Globus pallidus (tissue), 1 donor: ENCODE data around the gene TAF1A.
"Not testable (repeated sequence)": the region's sequence is repeated elsewhere in the genome, so short reads cannot be mapped to it uniquely, and the experiment has no call there.

Source experiments
- DNase-seq: peaks from one replicate; pipeline ENCODE4 v3.0.0-alpha.2; 2015; ENCODE audit warnings: low spot score

Gene TAF1A

GRCh38 chr1:222589462-222590302, at the start of gene TAF1A:
Gene TAF1A (minus strand): TSS chr1:222589933.
- peak; percentile 86 for DNase-seq

- DNase-seq: peak; percentile 86
Measured at GRCh38 chr1:222634180-222635013, 44.7 kb upstream of the TAF1A start.

GRCh38 chr1:222632749-222633148, 43.0 kb upstream of the TAF1A start:
- DNase-seq: no peak

- no peak for DNase-seq
Measured at GRCh38 chr1:222631611-222632208, 42.0 kb upstream of the TAF1A start.

- DNase-seq: no peak
Measured at GRCh38 chr1:222629921-222630535, 40.3 kb upstream of the TAF1A start.

GRCh38 chr1:222627232-222627631, 37.5 kb upstream of the TAF1A start:
- DNase-seq: no peak

GRCh38 chr1:222624214-222624613, 34.5 kb upstream of the TAF1A start:
- no peak for DNase-seq

GRCh38 chr1:222623458-222623857, 33.7 kb upstream of the TAF1A start:
- no peak for DNase-seq

- DNase-seq: no peak
Measured at GRCh38 chr1:222622765-222623164, 33.0 kb upstream of the TAF1A start.

- no peak for DNase-seq
Measured at GRCh38 chr1:222620566-222620965, 30.8 kb upstream of the TAF1A start.

- no peak for DNase-seq
Measured at GRCh38 chr1:222618880-222619596, 29.3 kb upstream of the TAF1A start.

- peak; percentile 79 for DNase-seq
Measured at GRCh38 chr1:222618001-222618879, 28.5 kb upstream of the TAF1A start, which contains the start of gene MIA3. Gene MIA3 (plus strand): TSS chr1:222618097. CDS start chr1:222618111, 14 bp downstream.

- peak; percentile 89 for DNase-seq
Measured at GRCh38 chr1:222617367-222617951, 27.7 kb upstream of the TAF1A start.

GRCh38 chr1:222616525-222616924, 26.8 kb upstream of the TAF1A start:
- no peak for DNase-seq

- no peak for DNase-seq
Measured at GRCh38 chr1:222613627-222614026, 23.9 kb upstream of the TAF1A start.

GRCh38 chr1:222610728-222611127, 21.0 kb upstream of the TAF1A start:
- no peak for DNase-seq

GRCh38 chr1:222609111-222609510, 19.4 kb upstream of the TAF1A start:
- DNase-seq: not testable (repeated sequence)

- no peak for DNase-seq
Measured at GRCh38 chr1:222606757-222607156, 17.0 kb upstream of the TAF1A start.

GRCh38 chr1:222601257-222601656, 11.5 kb upstream of the TAF1A start:
- no peak for DNase-seq

GRCh38 chr1:222600281-222600680, 10.5 kb upstream of the TAF1A start:
- no peak for DNase-seq
